Stimulated activated naive B cell treated with anti-CD40 and anti-IgM and Interleukin-4, amounts not matched to agents 10 μg/mL and 1 μg/mL and 100 μg/mL, for 72 hours (primary cell): ENCODE results near the gene ATE1.

Experiments
- ATAC-seq, 2 donors: fragments of 150-1000 bp; cut with Tn5 transposase; replicated peaks; 2 replicates each; pipeline ENCODE4 v1.10.0; 2021; ENCODE audit warnings: moderate library complexity in 1 of 2
- DNase-seq: peaks from one replicate; pipeline ENCODE4 v3.0.0; 2021
- H3K27ac Mint-ChIP-seq: one replicate; pipeline ENCODE4 v1.8.0; 2022; ENCODE audit warnings: mild to moderate bottlenecking, mixed read lengths
- H3K27me3 Mint-ChIP-seq, 2 donors: one replicate each; pipeline ENCODE4 v1.8.0; 2022; ENCODE audit warnings: mixed read lengths in 2 of 2
- H3K36me3 Mint-ChIP-seq, 2 donors: one replicate each; pipeline ENCODE4 v1.8.0; 2022; ENCODE audit warnings: mixed read lengths in 2 of 2, mild to moderate bottlenecking in 1 of 2
- H3K4me1 Mint-ChIP-seq, 2 donors: one replicate each; pipeline ENCODE4 v1.8.0; 2022; ENCODE audit warnings: mixed read lengths in 2 of 2, mild to moderate bottlenecking in 1 of 2
- H3K4me3 Mint-ChIP-seq, 2 donors: one replicate each; pipeline ENCODE4 v1.8.0; 2022; ENCODE audit warnings: mild to moderate bottlenecking in 2 of 2, mixed read lengths in 2 of 2, moderate library complexity in 1 of 2
- H3K9me3 Mint-ChIP-seq, 2 donors: one replicate each; pipeline ENCODE4 v1.8.0; 2022; ENCODE audit warnings: mixed read lengths in 2 of 2, mild to moderate bottlenecking in 1 of 2

The ATE1 gene

DNA sequence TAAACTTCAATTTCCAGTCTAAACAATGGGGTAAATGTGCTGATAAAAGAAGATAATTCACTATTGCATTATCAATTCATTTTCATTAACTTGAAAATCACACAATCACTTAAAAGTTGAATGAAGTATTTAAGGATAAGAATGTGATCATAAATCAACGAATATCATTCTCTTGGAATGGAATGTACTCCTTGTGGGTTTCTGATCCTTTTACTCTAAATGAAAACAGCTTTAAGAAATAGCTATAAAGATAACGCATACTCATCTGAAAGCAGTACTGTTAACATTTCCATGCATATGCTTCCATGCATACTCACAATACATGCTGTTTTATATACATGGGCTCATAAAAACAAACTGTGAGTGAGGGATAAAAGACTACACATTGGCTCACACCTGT, 108.8 kb downstream of the ATE1 start:
- no peak overlapping the region for H3K27ac Mint-ChIP-seq
- ATAC-seq, result no peak
- H3K4me3 Mint-ChIP-seq, result no peak overlapping the region
- no peaks in the 10 kb centered on the region for H3K27me3 Mint-ChIP-seq
- H3K36me3 Mint-ChIP-seq, result peaks cover 4 to 17% of the 10 kb centered on the region in 2 donors
- no peaks in the 10 kb centered on the region for H3K9me3 Mint-ChIP-seq
- no peaks in the 10 kb centered on the region for H3K4me1 Mint-ChIP-seq
- no peak for DNase-seq

DNA sequence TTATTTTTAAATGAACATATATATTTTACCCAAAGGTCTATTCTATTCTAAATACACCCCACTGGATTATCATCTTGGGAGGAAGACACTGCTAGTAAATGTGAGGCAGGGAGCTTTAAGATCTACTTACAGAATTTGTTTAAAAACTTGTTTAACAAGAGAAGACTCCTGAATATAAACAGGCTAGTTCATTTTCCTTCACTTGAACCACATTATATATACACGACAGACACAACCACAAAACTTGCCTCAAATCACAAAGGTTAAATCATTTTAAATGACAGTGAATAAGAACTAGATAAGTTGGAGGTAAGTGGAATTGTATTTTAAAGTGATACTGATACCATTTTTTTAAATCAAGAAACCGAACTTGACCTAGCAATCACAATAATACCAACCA, 109.2 kb downstream of the ATE1 start:
- Mint-ChIP-seq H3K36me3 (peaks cover 4 to 17% of the 10 kb centered on the region in 2 donors), H3K27me3 (no peaks in the 10 kb centered on the region), H3K4me1 (no peaks in the 10 kb centered on the region), H3K27ac (no peak overlapping the region), H3K4me3 (no peak overlapping the region), H3K9me3 (no peaks in the 10 kb centered on the region)
- DNase-seq, result no peak
- ATAC-seq, result no peak

DNA sequence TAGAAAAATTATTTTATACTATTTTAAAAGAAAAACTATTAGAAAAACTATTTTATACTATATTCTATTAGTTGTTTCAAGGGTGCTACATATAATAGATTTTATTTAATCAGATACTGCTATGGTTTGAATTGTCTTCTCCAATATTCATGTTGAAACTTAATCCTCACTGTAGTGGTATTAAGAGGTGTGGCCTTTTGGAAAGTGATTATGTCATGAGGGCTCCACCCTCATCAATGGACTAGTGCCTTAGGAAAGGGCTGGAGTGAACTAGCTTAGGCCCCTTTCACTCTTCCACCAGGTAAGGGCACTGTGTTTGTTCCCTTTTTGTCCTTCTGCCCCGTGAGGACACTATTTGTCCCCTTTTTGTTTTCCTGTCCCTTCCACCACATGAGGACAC, 111.6 kb downstream of the ATE1 start:
- no peak overlapping the region for H3K27ac Mint-ChIP-seq
- H3K27me3 Mint-ChIP-seq, result no peaks in the 10 kb centered on the region
- no peak for ATAC-seq

DNA sequence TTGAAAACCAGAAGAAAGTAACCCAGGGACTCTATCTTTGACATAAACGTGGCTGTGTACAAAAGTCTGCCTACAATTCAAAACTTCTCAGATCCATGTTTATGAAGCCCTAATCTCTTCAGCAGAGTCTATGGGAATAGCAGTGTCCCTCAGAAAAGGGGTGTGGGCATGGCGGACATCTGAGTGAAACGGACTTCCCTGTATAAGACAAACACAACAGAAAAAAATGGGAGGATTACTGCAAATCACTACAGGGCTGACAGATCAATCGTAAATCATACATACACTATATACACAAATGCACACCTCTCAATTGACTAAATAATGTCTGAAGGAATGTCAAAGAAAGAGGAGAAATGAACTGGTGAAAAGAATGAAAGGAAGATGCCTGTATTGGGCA, 114.0 kb downstream of the ATE1 start:
- no peak for ATAC-seq

More for the DNA sequence above, 111.6 kb downstream of the ATE1 start:
- no peak for DNase-seq
- H3K36me3 Mint-ChIP-seq, result peaks cover 0 to 9% of the 10 kb centered on the region in 2 donors
- no peaks in the 10 kb centered on the region for H3K9me3 Mint-ChIP-seq
- no peaks in the 10 kb centered on the region for H3K4me1 Mint-ChIP-seq
- no peak overlapping the region for H3K4me3 Mint-ChIP-seq

DNA sequence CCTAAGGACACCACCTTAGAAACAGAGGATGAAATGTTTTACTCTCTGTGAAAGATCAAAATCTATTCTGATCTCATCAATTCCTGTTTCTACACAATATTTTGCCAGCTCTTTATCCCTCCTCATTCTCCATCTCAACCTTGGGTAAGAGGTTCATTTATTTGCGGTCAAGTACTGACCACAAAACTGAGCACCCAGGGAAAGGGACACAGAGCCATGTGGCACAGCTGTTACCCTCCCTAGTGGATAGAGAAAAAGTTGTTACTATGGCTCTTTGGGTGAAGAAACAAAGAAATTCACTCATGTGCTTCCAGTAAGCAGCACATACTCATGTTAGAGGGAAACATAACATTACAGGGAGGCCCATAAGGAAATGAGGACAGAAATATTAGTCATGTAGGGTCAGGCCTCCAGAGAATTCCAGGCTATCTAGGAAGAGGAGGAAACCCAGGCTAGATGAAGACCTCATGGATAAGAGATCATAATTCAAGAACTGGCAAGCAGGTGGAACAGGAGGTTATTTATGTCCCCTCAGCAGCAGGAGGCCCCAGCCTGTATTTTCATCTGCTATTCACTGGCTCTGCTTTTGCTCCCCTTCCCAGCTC, 114.5 kb downstream of the ATE1 start:
- no peaks in the 10 kb centered on the region for H3K27me3 Mint-ChIP-seq
- no peaks in the 10 kb centered on the region for H3K4me1 Mint-ChIP-seq
- no peak for DNase-seq
- no peak for ATAC-seq
- peaks cover 4 to 14% of the 10 kb centered on the region in 2 donors for H3K36me3 Mint-ChIP-seq
- no peaks in the 10 kb centered on the region for H3K9me3 Mint-ChIP-seq
- H3K4me3 Mint-ChIP-seq, result no peak overlapping the region
- no peak overlapping the region for H3K27ac Mint-ChIP-seq

More for the DNA sequence above, 114.0 kb downstream of the ATE1 start:
- Mint-ChIP-seq H3K27me3 (no peaks in the 10 kb centered on the region), H3K27ac (no peak overlapping the region), H3K4me3 (no peak overlapping the region), H3K4me1 (no peaks in the 10 kb centered on the region), H3K9me3 (no peaks in the 10 kb centered on the region), H3K36me3 (peaks cover 4 to 14% of the 10 kb centered on the region in 2 donors)
- no peak for DNase-seq

DNA sequence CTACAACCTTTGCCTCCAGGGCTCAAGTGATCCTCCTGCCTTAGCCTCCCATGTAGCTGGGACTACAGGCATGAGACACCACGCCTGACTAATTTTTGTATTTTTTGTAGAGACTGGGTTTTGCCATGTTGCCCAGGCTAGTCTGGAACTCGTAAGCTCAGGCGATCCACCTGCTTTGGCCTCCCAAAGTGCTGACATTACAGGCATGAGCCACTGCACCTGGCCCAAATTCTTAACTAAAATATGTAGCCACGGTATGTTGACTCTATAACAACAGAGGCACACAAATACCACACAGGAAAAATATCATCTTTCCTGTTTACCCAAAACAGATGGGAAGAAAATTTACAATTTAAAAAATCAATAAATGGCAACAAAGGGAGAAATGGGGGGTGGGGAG, 115.8 kb downstream of the ATE1 start:
- Mint-ChIP-seq H3K27me3 (no peaks in the 10 kb centered on the region), H3K4me3 (no peak overlapping the region), H3K36me3 (peaks cover 4 to 13% of the 10 kb centered on the region in 2 donors), H3K27ac (no peak overlapping the region), H3K9me3 (no peaks in the 10 kb centered on the region), H3K4me1 (no peaks in the 10 kb centered on the region)
- ATAC-seq, result no peak
- no peak for DNase-seq

DNA sequence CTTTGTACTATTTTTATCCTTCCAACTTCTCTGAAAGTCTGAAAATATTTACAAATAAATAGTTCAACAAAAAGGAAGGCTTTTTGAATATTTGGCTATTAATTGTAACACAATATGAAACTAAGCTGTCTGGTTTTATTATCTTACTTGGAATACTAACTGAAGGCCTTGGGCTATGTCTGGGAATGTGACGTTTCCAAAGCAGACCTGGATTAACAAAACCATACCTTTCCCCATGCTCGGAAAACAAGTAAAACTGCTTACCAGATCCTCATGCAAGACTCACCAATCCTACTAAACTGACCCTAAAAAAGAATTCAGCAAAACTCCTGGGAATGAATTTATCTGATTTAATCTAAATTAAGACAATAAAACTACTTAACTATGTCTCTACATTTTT, 116.4 kb downstream of the ATE1 start:
- Mint-ChIP-seq H3K27ac (no peak overlapping the region), H3K4me3 (no peak overlapping the region), H3K27me3 (no peaks in the 10 kb centered on the region), H3K4me1 (no peaks in the 10 kb centered on the region), H3K36me3 (peaks cover 4 to 18% of the 10 kb centered on the region in 2 donors), H3K9me3 (no peaks in the 10 kb centered on the region)
- ATAC-seq (no peak), DNase-seq (no peak)

DNA sequence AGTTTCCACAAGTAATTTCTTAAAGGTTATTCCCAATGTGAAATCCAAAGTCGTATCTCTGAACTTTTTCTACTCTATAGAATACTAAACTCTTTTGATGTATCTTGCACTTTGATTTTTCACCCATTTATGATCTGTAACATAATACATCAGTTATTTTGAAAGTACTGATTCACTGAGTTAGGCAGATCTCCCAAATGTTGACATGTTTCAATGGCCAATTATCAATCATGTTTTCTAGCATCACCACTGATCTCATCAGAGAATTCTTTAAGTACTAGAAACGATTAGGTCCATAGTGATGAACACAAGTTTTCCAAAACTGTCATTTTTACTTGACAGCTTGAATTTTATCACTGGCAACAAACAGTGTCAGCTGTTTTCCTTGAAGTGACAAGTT, 119.0 kb downstream of the ATE1 start:
- H3K9me3 Mint-ChIP-seq, result no peaks in the 10 kb centered on the region
- H3K4me1 Mint-ChIP-seq, result no peaks in the 10 kb centered on the region
- peaks cover 4 to 13% of the 10 kb centered on the region in 2 donors for H3K36me3 Mint-ChIP-seq
- ATAC-seq (no peak), DNase-seq (no peak)
- H3K4me3 Mint-ChIP-seq, result no peak overlapping the region
- H3K27me3 Mint-ChIP-seq, result no peaks in the 10 kb centered on the region
- H3K27ac Mint-ChIP-seq, result no peak overlapping the region

DNA sequence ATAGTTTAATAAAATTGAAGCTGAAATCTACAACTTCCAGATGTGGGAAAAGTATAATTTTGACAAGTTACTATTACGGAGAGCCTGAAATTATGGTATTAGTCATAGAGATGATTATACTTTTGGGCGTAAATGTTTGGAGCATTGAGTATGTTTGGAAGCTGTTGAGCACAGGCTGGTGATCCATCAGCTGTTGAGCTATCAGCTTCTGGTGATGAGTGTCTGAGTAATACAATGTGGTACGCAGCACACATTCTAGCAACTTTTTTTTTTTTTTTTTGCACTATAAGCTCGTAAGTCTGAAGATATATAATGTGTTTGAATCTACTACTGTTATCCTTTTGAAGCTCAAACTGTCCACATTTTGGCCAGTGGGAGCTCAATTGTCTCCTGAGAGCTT, 123.4 kb downstream of the ATE1 start:
- no peak overlapping the region for H3K4me3 Mint-ChIP-seq
- H3K27ac Mint-ChIP-seq, result no peak overlapping the region
- H3K4me1 Mint-ChIP-seq, result no peaks in the 10 kb centered on the region
- DNase-seq (no peak), ATAC-seq (no peak)
- H3K36me3 Mint-ChIP-seq, result peaks cover 5 to 15% of the 10 kb centered on the region in 2 donors
- H3K9me3 Mint-ChIP-seq, result no peaks in the 10 kb centered on the region
- H3K27me3 Mint-ChIP-seq, result no peaks in the 10 kb centered on the region

DNA sequence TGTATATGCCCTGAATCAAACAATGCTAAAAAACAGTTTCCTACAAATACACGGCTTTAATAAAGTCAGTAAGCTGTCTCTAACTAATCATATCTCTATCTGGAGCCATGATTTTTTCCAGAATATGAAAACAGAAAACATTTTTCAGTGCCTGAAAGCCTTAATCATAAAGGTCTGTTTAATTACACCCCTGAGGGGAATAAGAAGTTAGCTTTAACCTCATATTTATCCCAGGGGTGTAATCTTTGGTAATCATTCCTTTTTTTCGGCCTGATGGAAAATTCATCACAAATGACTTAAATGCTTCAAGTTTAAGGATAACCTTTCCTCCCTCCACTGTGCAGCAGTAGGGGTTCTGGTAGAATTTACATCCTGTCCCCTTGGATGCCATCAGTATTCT, 124.2 kb downstream of the ATE1 start:
- ATAC-seq (no peak), DNase-seq (no peak)
- Mint-ChIP-seq H3K36me3 (peaks cover 3 to 20% of the 10 kb centered on the region in 2 donors), H3K4me3 (no peak overlapping the region), H3K27ac (no peak overlapping the region), H3K4me1 (no peaks in the 10 kb centered on the region), H3K9me3 (no peaks in the 10 kb centered on the region), H3K27me3 (no peaks in the 10 kb centered on the region)

DNA sequence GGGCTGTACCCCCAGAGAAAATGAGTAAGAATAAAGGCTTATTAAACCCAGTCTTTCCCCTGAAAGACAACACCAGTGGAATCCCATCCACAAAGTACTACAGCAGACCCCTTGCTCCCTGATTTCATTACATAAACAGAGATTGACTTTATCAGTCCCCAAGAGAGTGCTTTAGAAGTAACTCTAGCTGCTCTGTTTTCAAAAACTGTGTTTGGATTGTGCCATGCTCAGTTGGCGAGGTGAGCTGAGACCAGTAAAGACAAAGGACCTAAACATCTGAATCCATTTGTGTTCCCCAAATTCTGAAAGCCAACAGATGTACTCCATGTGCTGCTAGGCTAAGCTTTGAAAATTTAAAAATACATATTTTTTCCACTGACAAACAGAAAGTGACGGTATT, 127.0 kb downstream of the ATE1 start:
- no peaks in the 10 kb centered on the region for H3K9me3 Mint-ChIP-seq
- ATAC-seq (no peak), DNase-seq (no peak)
- peaks cover 2 to 8% of the 10 kb centered on the region in 2 donors for H3K4me1 Mint-ChIP-seq
- no peak overlapping the region for H3K27ac Mint-ChIP-seq
- H3K4me3 Mint-ChIP-seq, result no peak overlapping the region
- peaks cover 9 to 18% of the 10 kb centered on the region in 2 donors for H3K36me3 Mint-ChIP-seq
- H3K27me3 Mint-ChIP-seq, result no peaks in the 10 kb centered on the region

DNA sequence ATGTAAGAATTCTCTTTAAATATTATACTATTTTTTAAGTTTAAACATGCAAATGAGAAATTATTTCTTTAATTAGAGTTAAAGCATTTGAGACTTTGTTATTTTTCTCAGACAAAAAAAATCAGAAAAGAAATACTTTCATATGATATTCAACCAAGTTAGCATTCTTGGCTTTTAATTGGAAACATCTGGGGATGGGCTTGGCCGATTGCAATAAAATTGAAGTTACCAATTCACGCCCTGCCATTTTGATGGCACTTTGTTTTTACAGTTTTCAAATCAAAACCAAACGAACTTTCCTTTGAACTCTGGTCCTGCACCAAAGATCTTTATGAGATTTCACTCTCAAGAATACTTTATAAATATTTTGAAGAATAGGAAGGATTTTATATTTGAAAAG, 127.7 kb downstream of the ATE1 start:
- ATAC-seq (no peak), DNase-seq (no peak)
- H3K27me3 Mint-ChIP-seq, result no peaks in the 10 kb centered on the region
- peaks cover 2 to 8% of the 10 kb centered on the region in 2 donors for H3K4me1 Mint-ChIP-seq
- no peaks in the 10 kb centered on the region for H3K9me3 Mint-ChIP-seq
- peaks cover 12 to 18% of the 10 kb centered on the region in 2 donors for H3K36me3 Mint-ChIP-seq
- no peak overlapping the region for H3K4me3 Mint-ChIP-seq
- H3K27ac Mint-ChIP-seq, result no peak overlapping the region

DNA sequence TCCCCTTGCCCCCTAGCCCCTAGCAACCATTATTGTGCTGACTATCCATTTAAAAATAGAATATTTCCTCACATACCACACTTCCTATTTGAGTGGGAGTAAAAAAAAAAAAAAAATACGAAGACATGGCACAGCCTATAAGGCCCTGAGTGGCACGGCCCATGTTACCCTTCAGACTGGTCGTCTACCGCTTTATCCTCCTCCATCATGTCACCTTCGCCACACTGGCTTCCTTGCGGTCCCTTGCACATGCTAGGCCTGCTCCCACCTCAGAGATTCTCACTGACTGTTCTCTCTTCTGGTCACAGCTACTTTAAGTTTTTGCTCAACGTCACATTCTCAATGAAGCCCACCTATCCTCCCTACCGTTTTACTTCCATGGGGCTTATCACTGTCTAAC, 130.3 kb downstream of the ATE1 start:
- Mint-ChIP-seq H3K36me3 (peaks cover 12 to 19% of the 10 kb centered on the region in 2 donors), H3K9me3 (no peaks in the 10 kb centered on the region), H3K4me1 (peaks cover 2 to 8% of the 10 kb centered on the region in 2 donors), H3K27ac (no peak overlapping the region), H3K27me3 (no peaks in the 10 kb centered on the region), H3K4me3 (no peak overlapping the region)
- ATAC-seq, result no peak
- no peak for DNase-seq

DNA sequence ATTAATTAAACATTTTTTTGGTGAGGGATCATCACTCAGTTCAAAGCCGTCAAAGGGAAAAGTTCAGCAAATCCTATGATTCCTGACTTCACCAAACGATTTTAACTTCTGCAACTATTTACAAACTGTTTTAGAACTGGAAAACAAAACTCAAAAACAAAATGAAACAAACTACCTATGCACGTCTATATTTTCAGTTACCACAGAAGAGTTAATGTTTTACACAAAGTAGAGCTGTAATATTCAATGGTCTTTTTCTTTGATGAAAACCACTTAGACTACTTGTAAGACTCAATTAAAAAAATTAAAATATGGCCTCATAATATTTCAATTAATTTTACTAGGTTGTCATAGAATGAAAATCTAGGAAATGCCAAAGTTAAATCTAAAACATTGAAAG, 131.5 kb downstream of the ATE1 start:
- Mint-ChIP-seq H3K4me1 (peaks cover 4 to 8% of the 10 kb centered on the region in 2 donors), H3K36me3 (peaks cover 21 to 25% of the 10 kb centered on the region in 2 donors), H3K27ac (no peak overlapping the region), H3K27me3 (no peaks in the 10 kb centered on the region), H3K4me3 (no peak overlapping the region), H3K9me3 (peaks cover 0 to 2% of the 10 kb centered on the region in 2 donors)
- DNase-seq, result no peak
- no peak for ATAC-seq

DNA sequence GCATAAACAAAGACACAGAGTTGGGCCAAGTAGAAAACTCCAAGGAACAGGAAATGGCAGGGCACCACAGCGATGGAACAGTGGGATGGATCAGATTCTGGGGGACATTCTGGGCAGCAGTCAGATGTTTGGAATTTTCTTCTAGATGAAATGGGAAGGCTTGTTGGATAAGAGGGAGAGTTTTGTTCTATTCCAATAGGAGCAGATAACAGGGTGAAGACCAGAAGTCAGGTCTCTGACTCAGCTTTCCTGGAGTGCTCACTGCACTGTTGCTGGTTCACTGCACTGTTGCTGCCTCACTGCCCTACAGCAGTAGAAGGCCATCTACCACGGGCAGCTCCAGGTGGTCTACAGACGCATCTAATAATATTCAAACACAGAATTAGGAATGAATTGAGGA, 135.6 kb downstream of the ATE1 start:
- Mint-ChIP-seq H3K36me3 (peaks cover 27 to 30% of the 10 kb centered on the region in 2 donors), H3K27ac (no peak overlapping the region)
- ATAC-seq, result no peak

DNA sequence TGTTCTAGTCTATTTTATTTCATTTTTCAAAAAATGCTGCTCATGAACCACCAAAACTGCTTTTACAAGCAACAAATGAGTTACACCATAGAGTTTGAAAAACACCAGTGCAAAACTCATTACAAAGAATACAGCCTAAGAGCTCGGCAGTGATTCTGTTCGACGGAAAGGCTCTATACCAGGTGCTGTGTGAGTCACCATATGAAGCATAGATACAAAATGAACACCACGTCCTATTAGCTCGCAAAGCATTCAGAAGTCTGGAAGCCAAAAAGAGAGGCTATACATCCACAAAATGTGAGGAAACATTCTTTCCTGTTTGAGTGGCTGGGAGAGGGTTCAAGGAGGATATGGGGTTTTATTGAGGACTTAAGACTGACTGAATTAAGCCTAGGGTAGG, 136.1 kb downstream of the ATE1 start:
- Mint-ChIP-seq H3K36me3 (peaks cover 25 to 28% of the 10 kb centered on the region in 2 donors), H3K4me1 (peaks cover 0 to 2% of the 10 kb centered on the region in 2 donors), H3K27me3 (no peaks in the 10 kb centered on the region), H3K4me3 (no peak overlapping the region), H3K27ac (no peak overlapping the region), H3K9me3 (peaks cover 0 to 2% of the 10 kb centered on the region in 2 donors)
- DNase-seq, result no peak
- ATAC-seq, result no peak

More for the DNA sequence above, 135.6 kb downstream of the ATE1 start:
- Mint-ChIP-seq H3K4me1 (peaks cover 2% of the 10 kb centered on the region in 2 donors), H3K4me3 (no peak overlapping the region), H3K27me3 (no peaks in the 10 kb centered on the region), H3K9me3 (peaks cover 0 to 2% of the 10 kb centered on the region in 2 donors)
- DNase-seq, result no peak
